ENCODE data around the gene DHRS13.

DNA sequence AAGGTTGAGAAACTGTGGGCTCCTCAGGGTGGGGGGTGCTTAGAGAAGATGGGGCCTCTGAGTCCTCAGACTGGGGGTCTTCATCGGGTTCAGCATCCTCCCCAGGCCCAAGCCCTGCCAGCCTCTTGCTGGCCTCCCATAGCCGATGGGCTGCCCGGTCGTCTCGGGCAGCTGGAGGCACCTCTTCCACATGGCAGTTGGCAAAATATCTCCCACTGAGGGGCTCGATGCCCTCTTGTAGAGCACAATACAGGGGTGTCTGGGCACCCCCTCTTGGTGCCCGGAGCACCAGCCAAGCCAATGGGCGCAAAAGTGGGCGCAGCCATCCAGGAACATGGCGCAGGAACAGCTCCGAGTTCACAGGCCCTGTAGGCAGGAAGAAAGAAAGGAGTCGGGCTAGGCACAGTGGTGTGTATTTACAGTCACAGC lies 4.3 kb downstream of the DHRS13 start:
- TF ChIP-seq, protein P1, sequence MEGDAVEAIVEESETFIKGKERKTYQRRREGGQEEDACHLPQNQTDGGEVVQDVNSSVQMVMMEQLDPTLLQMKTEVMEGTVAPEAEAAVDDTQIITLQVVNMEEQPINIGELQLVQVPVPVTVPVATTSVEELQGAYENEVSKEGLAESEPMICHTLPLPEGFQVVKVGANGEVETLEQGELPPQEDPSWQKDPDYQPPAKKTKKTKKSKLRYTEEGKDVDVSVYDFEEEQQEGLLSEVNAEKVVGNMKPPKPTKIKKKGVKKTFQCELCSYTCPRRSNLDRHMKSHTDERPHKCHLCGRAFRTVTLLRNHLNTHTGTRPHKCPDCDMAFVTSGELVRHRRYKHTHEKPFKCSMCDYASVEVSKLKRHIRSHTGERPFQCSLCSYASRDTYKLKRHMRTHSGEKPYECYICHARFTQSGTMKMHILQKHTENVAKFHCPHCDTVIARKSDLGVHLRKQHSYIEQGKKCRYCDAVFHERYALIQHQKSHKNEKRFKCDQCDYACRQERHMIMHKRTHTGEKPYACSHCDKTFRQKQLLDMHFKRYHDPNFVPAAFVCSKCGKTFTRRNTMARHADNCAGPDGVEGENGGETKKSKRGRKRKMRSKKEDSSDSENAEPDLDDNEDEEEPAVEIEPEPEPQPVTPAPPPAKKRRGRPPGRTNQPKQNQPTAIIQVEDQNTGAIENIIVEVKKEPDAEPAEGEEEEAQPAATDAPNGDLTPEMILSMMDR (IDR thresholded peaks at IDR 0.05; ENCODE audit: low read length): no peak
- no peak for TF ChIP-seq EZH2 (IDR thresholded peaks at IDR 0.05; ENCODE audit: borderline replicate concordance, low read length)
